T-cell (primary cell): Measurements from ENCODE around the gene ABCC1. TPM values are rescaled to one million over a fixed set of nuclear protein-coding genes. Genes with fewer than 3 reads are reported as not detected.

Experiments
- ATAC-seq, 4 experiments: fragments of 200-7000 bp in 3 of 4; fragments of 150-1000 bp in 1 of 4; cut with Tn5 transposase; replicated peaks in 1 of 4; 1 replicate in 3 of 4; 2 replicates in 1 of 4; pipeline ENCODE4 v1.10.0; 2021; ENCODE audit warnings: moderate library complexity in 3 of 4, mild to moderate bottlenecking in 2 of 4, moderate number of reproducible peaks in 1 of 4
- CTCF ChIA-PET, 2 donors: fragments of 300-600 bp; sonication (Branson Sonifier 250); formaldehyde crosslinking; loops; one replicate each; lab custom pipeline; 2022; ENCODE audit warnings: antibody characterized with exemption in 2 of 2; lab: Charles Lee
- POLR2A ChIA-PET, 2 donors: fragments of 300-600 bp; sonication (Branson Sonifier 250); formaldehyde crosslinking; loops; one replicate each; lab custom pipeline; 2022; ENCODE audit warnings: antibody characterized with exemption in 2 of 2; lab: Charles Lee
- DNase-seq, 35 experiments: peaks; one replicate each; pipeline versions ENCODE4 v3.0.0 to v3.0.0-alpha.2; 2013 to 2023
- H3K27ac ChIP-seq: one replicate; pipeline ENCODE4 v1.5.1; 2013; ENCODE audit warnings: low read length
- H3K27me3 ChIP-seq, 2 experiments: replicated peaks in 1 of 2; 1 replicate in 1 of 2; 2 replicates in 1 of 2; pipeline versions ENCODE4 v1.6.1 to v1.7.0; 2013; ENCODE audit warnings: low read length in 1 of 2, mixed read lengths in 1 of 2; ENCODE audit not compliant: control insufficient read depth in 2 of 2, insufficient read depth in 2 of 2; ENCODE audit errors: extremely low read depth in 1 of 2
- H3K36me3 ChIP-seq, 2 donors: 1 replicate in 1 of 2; 2 replicates in 1 of 2; pipeline versions ENCODE4 v1.6.1 to v1.7.0; 2013; ENCODE audit warnings: low read length in 1 of 2; ENCODE audit not compliant: control insufficient read depth in 2 of 2, insufficient read depth in 1 of 2; ENCODE audit errors: extremely low read depth in 1 of 2
- H3K4me1 ChIP-seq, 2 experiments: 1 replicate in 1 of 2; 2 replicates in 1 of 2; pipeline versions ENCODE4 v1.6.1 to v1.7.0; 2013; ENCODE audit warnings: low read length in 2 of 2, mixed read lengths in 1 of 2; ENCODE audit not compliant: insufficient read depth in 2 of 2, control insufficient read depth in 1 of 2; ENCODE audit errors: extremely low read depth in 1 of 2
- H3K4me3 ChIP-seq, 2 donors: 1 replicate in 1 of 2; 2 replicates in 1 of 2; pipeline versions ENCODE4 v1.5.1 to v1.7.0; 2013; ENCODE audit warnings: mild to moderate bottlenecking in 2 of 2, low read length in 1 of 2, moderate library complexity in 1 of 2; ENCODE audit not compliant: control insufficient read depth in 1 of 2; ENCODE audit errors: extremely low read depth in 1 of 2
- H3K9me3 ChIP-seq: 2 replicates; pipeline ENCODE4 v1.7.0; 2013
- H3K27ac Mint-ChIP-seq, 2 donors: one replicate each; pipeline ENCODE4 v1.8.0; 2020 to 2021; ENCODE audit warnings: mild to moderate bottlenecking in 2 of 2, mixed read lengths in 2 of 2
- H3K27me3 Mint-ChIP-seq, 2 donors: one replicate each; pipeline ENCODE4 v1.8.0; 2021 to 2022; ENCODE audit warnings: mixed read lengths in 2 of 2
- H3K36me3 Mint-ChIP-seq: one replicate; pipeline ENCODE4 v1.8.0; 2021; ENCODE audit warnings: mixed read lengths
- H3K4me1 Mint-ChIP-seq, 3 donors: one replicate each; pipeline ENCODE4 v1.8.0; 2020 to 2022; ENCODE audit warnings: mixed read lengths in 3 of 3, mild to moderate bottlenecking in 1 of 3
- H3K4me3 Mint-ChIP-seq, 3 donors: one replicate each; pipeline ENCODE4 v1.8.0; 2020 to 2022; ENCODE audit warnings: mild to moderate bottlenecking in 3 of 3, mixed read lengths in 3 of 3, moderate library complexity in 3 of 3
- H3K9me3 Mint-ChIP-seq, 3 donors: one replicate each; pipeline ENCODE4 v1.8.0; 2020 to 2022; ENCODE audit warnings: mixed read lengths in 3 of 3
- WGBS: methylation state at CpG from one replicate; pipeline ENCODE4 v1.1.5; 2013; ENCODE audit warnings: missing lambda C conversion rate; ENCODE audit not compliant: insufficient coverage; 5-methylcytosine and 5-hydroxymethylcytosine counted together
- total RNA-seq, 35 experiments: library from RNA in 6 of 35; stranded (reverse) in 6 of 35; fragments of 120-200 nt in 1 of 35; gene quantifications; one replicate each; pipeline versions ENCODE4 v1.2.1 to v1.2.4 and lab custom pipeline; 2013 to 2026

Gene ABCC1
- total RNA-seq, 5 donors from 2014 or later (not counting 1 experiment from before 2014, with no cell fraction given): 59.4 to 68.1 (median 63.0) TPM

DNA sequence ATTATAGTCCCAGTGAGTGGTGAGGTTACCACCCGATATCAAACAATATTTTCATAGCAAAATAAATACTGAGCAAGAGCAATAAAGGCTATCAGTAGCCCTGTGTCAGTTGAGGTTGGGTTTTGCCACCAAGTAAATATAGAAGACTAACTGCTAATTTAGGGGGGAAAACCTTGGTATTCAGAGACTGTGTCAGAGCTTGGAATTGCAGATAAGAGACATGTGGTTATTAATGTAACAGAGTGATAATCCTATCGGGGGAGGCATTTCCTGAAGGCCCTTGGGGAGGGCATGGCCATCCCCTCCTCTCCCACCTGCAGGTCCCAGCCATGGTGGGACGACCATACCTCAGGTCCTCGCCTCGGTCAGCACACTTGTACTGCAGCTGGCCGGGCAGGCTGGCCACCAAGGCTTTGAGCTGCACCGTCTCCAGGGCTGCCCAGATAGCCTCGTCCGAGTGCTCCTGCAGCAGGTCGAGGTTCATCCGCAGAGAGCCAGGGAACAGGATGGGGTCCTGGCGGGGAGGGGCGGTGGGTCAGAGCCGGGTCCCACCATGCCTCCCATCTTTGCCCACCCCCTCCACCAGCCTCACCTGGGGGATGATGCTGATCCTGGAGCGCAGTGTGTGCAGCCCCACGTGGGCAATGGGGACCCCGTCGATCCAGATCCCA is 205.0 kb downstream of the ABCC1 start:
- CTCF ChIA-PET: no interaction called here
- no peak overlapping the region for H3K27ac ChIP-seq
- H3K27me3 ChIP-seq: peaks cover 0 to 5% of the 10 kb centered on the region in 2 experiments
- H3K4me1 Mint-ChIP-seq: no peaks in the 10 kb centered on the region
- H3K4me3 Mint-ChIP-seq: no peak overlapping the region
- POLR2A ChIA-PET: no interaction called here
- no peak overlapping the region for H3K4me3 ChIP-seq
- ATAC-seq: no peak
- H3K27me3 Mint-ChIP-seq: peaks cover 0 to 4% of the 10 kb centered on the region in 2 donors
- H3K36me3 Mint-ChIP-seq: no peaks in the 10 kb centered on the region
- H3K9me3 Mint-ChIP-seq: peaks cover 10 to 15% (median 11%) of the 10 kb centered on the region in 3 donors
- peaks cover 3% of the 10 kb centered on the region for H3K9me3 ChIP-seq
- no peak overlapping the region for H3K27ac Mint-ChIP-seq
- no peak for DNase-seq
- H3K4me1 ChIP-seq: no peaks in the 10 kb centered on the region
- 93% methylated on average over 9 of the region's 18 CpGs for WGBS
- H3K36me3 ChIP-seq: no peaks in the 10 kb centered on the region

DNA sequence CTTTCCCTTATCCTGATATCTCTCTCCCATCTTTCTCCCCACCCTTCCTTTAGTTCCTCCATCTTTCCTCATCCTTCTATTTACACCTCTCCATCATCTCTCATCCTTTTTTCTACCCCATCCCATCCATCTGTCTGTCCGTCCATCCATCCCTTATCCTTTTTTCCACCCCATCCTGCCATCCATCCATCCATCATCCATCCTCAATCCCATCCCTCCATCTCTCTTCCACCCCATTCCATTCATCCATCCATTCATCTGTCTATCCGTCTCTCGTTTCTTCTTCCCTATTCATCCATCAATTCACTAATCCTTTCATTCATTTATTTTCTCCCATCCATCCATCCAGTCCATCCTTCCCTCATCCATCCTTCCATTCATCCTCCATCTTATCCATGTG is 205.8 kb downstream of the ABCC1 start:
- Mint-ChIP-seq H3K4me1 (no peaks in the 10 kb centered on the region), H3K4me3 (no peak overlapping the region), H3K27me3 (peaks cover 0 to 4% of the 10 kb centered on the region in 2 donors), H3K27ac (no peak overlapping the region), H3K36me3 (no peaks in the 10 kb centered on the region), H3K9me3 (peaks cover 11 to 20% (median 13%) of the 10 kb centered on the region in 3 donors)
- 94% methylated on average over 3 of the region's 3 CpGs for WGBS
- H3K4me3 ChIP-seq: no peak overlapping the region
- DNase-seq: no peak
- H3K36me3 ChIP-seq: no peaks in the 10 kb centered on the region
- ChIA-PET POLR2A (no interaction called here), CTCF (no interaction called here)
- peaks cover 0 to 8% of the 10 kb centered on the region in 2 experiments for H3K27me3 ChIP-seq
- no peak for ATAC-seq
- H3K4me1 ChIP-seq: no peaks in the 10 kb centered on the region
- H3K27ac ChIP-seq: no peak overlapping the region
- H3K9me3 ChIP-seq: peaks cover 3% of the 10 kb centered on the region

- Histone ChIP-seq H3K36me3 (no peaks in the 10 kb centered on the region), H3K27ac (no peak overlapping the region), H3K4me1 (no peaks in the 10 kb centered on the region), H3K9me3 (peaks cover 3% of the 10 kb centered on the region), H3K27me3 (peaks cover 0 to 16% of the 10 kb centered on the region in 2 experiments), H3K4me3 (no peak overlapping the region)
- H3K27me3 Mint-ChIP-seq: peaks cover 5 to 7% of the 10 kb centered on the region in 2 donors
- H3K9me3 Mint-ChIP-seq: peaks cover 11 to 20% (median 13%) of the 10 kb centered on the region in 3 donors
- ChIA-PET POLR2A (no interaction called here), CTCF (no interaction called here)
- no peak for ATAC-seq
- WGBS: 100% methylated on average over 1 of the region's 1 CpG
- H3K27ac Mint-ChIP-seq: no peak overlapping the region
- no peaks in the 10 kb centered on the region for H3K4me1 Mint-ChIP-seq
- no peaks in the 10 kb centered on the region for H3K36me3 Mint-ChIP-seq
- H3K4me3 Mint-ChIP-seq: no peak overlapping the region
- DNase-seq: no peak
Measured at GRCh38 chr16:16157166-16157565, 207.8 kb downstream of the ABCC1 start.

GRCh38 chr16:16158082-16158658 is 208.8 kb downstream of the ABCC1 start:
- Mint-ChIP-seq H3K36me3 (no peaks in the 10 kb centered on the region), H3K27me3 (peaks cover 5 to 13% of the 10 kb centered on the region in 2 donors), H3K27ac (no peak overlapping the region), H3K4me3 (no peak overlapping the region), H3K9me3 (peaks cover 11 to 20% (median 13%) of the 10 kb centered on the region in 3 donors), H3K4me1 (no peaks in the 10 kb centered on the region)
- ChIA-PET POLR2A (no interaction called here), CTCF (no interaction called here)
- H3K27ac ChIP-seq: no peak overlapping the region
- peaks cover 3% of the 10 kb centered on the region for H3K9me3 ChIP-seq
- 40% methylated on average over 1 of the region's 4 CpGs for WGBS
- no peaks in the 10 kb centered on the region for H3K36me3 ChIP-seq
- DNase-seq: no peak
- H3K4me3 ChIP-seq: no peak overlapping the region
- no peak for ATAC-seq
- peaks cover 0 to 22% of the 10 kb centered on the region in 2 experiments for H3K27me3 ChIP-seq
- no peaks in the 10 kb centered on the region for H3K4me1 ChIP-seq

DNA sequence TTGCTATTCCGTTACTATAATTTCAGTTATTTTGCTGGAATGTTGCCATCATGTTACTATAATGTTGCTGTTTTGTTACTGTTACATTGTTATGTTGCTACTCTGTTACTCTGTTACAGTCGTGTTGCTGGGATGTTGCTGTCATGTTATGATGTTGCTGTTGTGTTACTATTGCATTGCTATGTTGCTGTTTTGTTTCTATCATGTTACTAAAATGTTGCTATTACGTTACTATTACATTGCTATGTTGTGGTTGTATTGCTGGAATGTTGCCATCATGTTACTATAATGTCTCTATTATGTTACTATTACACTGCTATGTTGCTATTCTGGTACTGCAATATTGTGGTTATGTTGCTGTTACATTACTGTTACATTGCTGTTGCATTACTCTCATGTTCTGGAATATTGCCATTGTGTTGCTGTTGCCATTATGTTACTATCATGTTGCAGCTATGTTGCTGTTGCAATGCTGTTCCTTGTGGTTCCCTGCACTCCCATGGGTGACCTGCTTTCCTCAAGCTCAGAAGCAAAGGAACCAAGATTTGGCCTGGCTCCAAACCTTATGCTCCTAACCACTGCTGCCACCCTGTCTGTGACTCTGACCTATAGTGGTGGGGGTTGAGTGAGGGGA is 209.4 kb downstream of the ABCC1 start:
- Mint-ChIP-seq H3K9me3 (peaks cover 11 to 20% (median 13%) of the 10 kb centered on the region in 3 donors), H3K27me3 (peaks cover 5 to 13% of the 10 kb centered on the region in 2 donors), H3K27ac (no peak overlapping the region), H3K4me3 (no peak overlapping the region), H3K4me1 (no peaks in the 10 kb centered on the region), H3K36me3 (no peaks in the 10 kb centered on the region)
- ATAC-seq (no peak), DNase-seq (no peak)
- no peak overlapping the region for H3K4me3 ChIP-seq
- ChIA-PET CTCF (no interaction called here), POLR2A (no interaction called here)
- H3K27ac ChIP-seq: no peak overlapping the region
- no peaks in the 10 kb centered on the region for H3K4me1 ChIP-seq
- no peaks in the 10 kb centered on the region for H3K36me3 ChIP-seq
- H3K27me3 ChIP-seq: peaks cover 0 to 25% of the 10 kb centered on the region in 2 experiments
- WGBS: 67% methylated on average over 1 of the region's 3 CpGs
- H3K9me3 ChIP-seq: peaks cover 3% of the 10 kb centered on the region

- no peaks in the 10 kb centered on the region for H3K4me1 Mint-ChIP-seq
- Histone ChIP-seq H3K4me1 (no peaks in the 10 kb centered on the region), H3K9me3 (peaks cover 3% of the 10 kb centered on the region), H3K27me3 (peaks cover 0 to 21% of the 10 kb centered on the region in 2 experiments), H3K27ac (no peak overlapping the region), H3K4me3 (no peak overlapping the region), H3K36me3 (no peaks in the 10 kb centered on the region)
- H3K36me3 Mint-ChIP-seq: no peaks in the 10 kb centered on the region
- peaks cover 10 to 13% of the 10 kb centered on the region in 2 donors for H3K27me3 Mint-ChIP-seq
- WGBS: 80% methylated on average over 3 of the region's 3 CpGs
- POLR2A ChIA-PET: no interaction called here
- no peak overlapping the region for H3K4me3 Mint-ChIP-seq
- peaks cover 13 to 20% (median 15%) of the 10 kb centered on the region in 3 donors for H3K9me3 Mint-ChIP-seq
- ATAC-seq: no peak
- DNase-seq: no peak
- CTCF ChIA-PET: no interaction called here
- H3K27ac Mint-ChIP-seq: no peak overlapping the region
Measured at GRCh38 chr16:16159662-16160061, 210.2 kb downstream of the ABCC1 start.
